GM12878 (cell line): ENCODE measurements around the gene ACSF3. TPM values are rescaled to one million over a fixed set of nuclear protein-coding genes. Genes with fewer than 3 reads are reported as not detected.

Source experiments
- ATAC-seq: fragments of 200-7000 bp; cut with Tn5 transposase; 3 replicates; pipeline ENCODE4 v1.9.1; 2020; ENCODE audit warnings: mild to moderate bottlenecking, moderate library complexity
- BruUV-seq: library from RNA; stranded (reverse); fragments of 400-500 nt; replicated peaks from 2 replicates; lab custom pipeline; 2021; lab: Mats Ljungman, UMichigan
- CTCF ChIA-PET: fragments of 300-600 bp; sonication (Branson Sonifier 250); formaldehyde crosslinking; extraction: SDS; loops from one replicate; lab custom pipeline; 2021; ENCODE audit warnings: inconsistent platforms; lab: Yijun Ruan, JAX
- POLR2A ChIA-PET: fragments of 350-600 bp; formaldehyde crosslinking; extraction: SDS; loops from one replicate; lab custom pipeline; 2021; ENCODE audit warnings: inconsistent platforms; lab: Charles Lee
- RAD21 ChIA-PET: fragments of 300-600 bp; sonication (Branson Sonifier 250); formaldehyde crosslinking; loops from one replicate; lab custom pipeline; 2023; ENCODE audit warnings: antibody characterized with exemption; ENCODE audit not compliant: unreplicated experiment; lab: Charles Lee
- SMC1A ChIA-PET: fragments of 300-600 bp; sonication (Branson Sonifier 250); formaldehyde crosslinking; loops from one replicate; lab custom pipeline; 2023; ENCODE audit not compliant: unreplicated experiment, uncharacterized antibody; lab: Charles Lee
- DNase-seq: peaks from one replicate; pipeline ENCODE4 v3.0.0-alpha.2; 2011; ENCODE audit warnings: low read depth, low spot score
- FAIRE-seq: peaks from 3 replicates; lab custom pipeline; 2011; peaks lifted over from hg19 to GRCh38; lab: Jason Lieb, UNC
- H2AFZ ChIP-seq: 2 replicates; pipeline ENCODE4 v1.6.0; 2011; ENCODE audit warnings: low read depth, low read length, control low read depth; ENCODE audit not compliant: control insufficient read depth
- H3K27ac ChIP-seq: 2 replicates; pipeline ENCODE4 v1.5.1; 2011; ENCODE audit warnings: control low read depth; ENCODE audit not compliant: control insufficient read depth, insufficient read depth
- H3K27me3 ChIP-seq, 2 experiments: replicated peaks in 1 of 2; 2 replicates each; pipeline versions ENCODE4 v1.6.0 to v1.6.1; 2011; ENCODE audit warnings: low read length in 1 of 2; ENCODE audit not compliant: control insufficient read depth in 2 of 2, insufficient read depth in 2 of 2
- H3K36me3 ChIP-seq, 2 experiments: 2 replicates each; pipeline ENCODE4 v1.5.1; 2011; ENCODE audit warnings: low read length in 1 of 2; ENCODE audit not compliant: control insufficient read depth in 2 of 2, insufficient read depth in 2 of 2
- H3K4me1 ChIP-seq: 2 replicates; pipeline ENCODE4 v1.6.1; 2011; ENCODE audit warnings: mild to moderate bottlenecking, low read length, moderate library complexity, mixed read lengths; ENCODE audit not compliant: control insufficient read depth, insufficient read depth
- H3K4me2 ChIP-seq: 2 replicates; pipeline ENCODE4 v1.6.0; 2011; ENCODE audit warnings: control low read depth; ENCODE audit not compliant: control insufficient read depth, insufficient read depth
- H3K4me3 ChIP-seq: fragments of 200-600 bp; sonication (generic); 2 replicates; pipeline ENCODE4 v1.5.1; 2016
- H3K79me2 ChIP-seq: 2 replicates; pipeline ENCODE4 v1.6.0; 2011; ENCODE audit warnings: low read length; ENCODE audit not compliant: control insufficient read depth, insufficient read depth
- H3K9ac ChIP-seq: 2 replicates; pipeline ENCODE4 v1.8.0; 2011; ENCODE audit warnings: low read length, control low read depth, mixed read lengths; ENCODE audit not compliant: control insufficient read depth, insufficient read depth
- H3K9me3 ChIP-seq: replicated peaks from 3 replicates; pipeline ENCODE4 v1.5.1; 2011; ENCODE audit warnings: mild to moderate bottlenecking, low read length; ENCODE audit not compliant: control insufficient read depth, insufficient read depth
- H4K20me1 ChIP-seq: 2 replicates; pipeline ENCODE4 v1.6.0; 2011; ENCODE audit not compliant: control insufficient read depth, insufficient read depth
- ELK1 ChIP-seq: IDR thresholded peaks from 2 replicates; pipeline ENCODE4 v1.6.1; 2012; ENCODE audit warnings: low read depth, low read length, improper control_type of control experiment
- LARP7 ChIP-seq: fragments of 450-650 bp; IDR thresholded peaks from 2 replicates; pipeline ENCODE4 v1.6.1; 2017; ENCODE audit warnings: mild to moderate bottlenecking
- WGBS: methylation state at CpG from one replicate; pipeline ENCODE4 v1.1.6; 2016; ENCODE audit warnings: low lambda C conversion rate; ENCODE audit not compliant: insufficient replicate concordance, insufficient coverage; ENCODE audit errors: missing lambda C conversion rate; 5-methylcytosine and 5-hydroxymethylcytosine counted together
- in situ Hi-C: fragments of 300-500 bp; cut with MboI; formaldehyde crosslinking; loops from 9 replicates; pipeline ENCODE4 v1.14.3; 2018; ENCODE audit warnings: mixed read lengths
- intact Hi-C: fragments of 100-400 bp; cut with micrococcal nuclease; formaldehyde crosslinking; loops from one replicate; pipeline ENCODE4 v1.14.2; 2022; ENCODE audit not compliant: unreplicated experiment
- polyA plus RNA-seq, 11 experiments: library from polyadenylated mRNA; depleted of rRNA in 4 of 11; unstranded in 6 of 11; stranded (reverse) in 5 of 11; fragments of >200 nt; fragmentation: Nextera tagmentation in 4 of 11; fragmentation: Illumina TruSeq in 1 of 11; extraction: Ambion mirVana in 4 of 11; extraction: Trizol in 1 of 11; gene quantifications; 1 replicate in 1 of 11; 2 replicates in 10 of 11; pipeline versions ENCODE4 v1.2.1 to v1.2.3, GENCODE V29; 2011 to 2016; ENCODE audit warnings: inconsistent platforms in 2 of 11, missing spikeins in 2 of 11, low read depth in 1 of 11
- total RNA-seq, 4 experiments: library from RNA; depleted of rRNA in 3 of 4; stranded (reverse); fragments of >200 nt in 3 of 4; fragmentation: Illumina TruSeq in 1 of 4; extraction: Trizol in 1 of 4; gene quantifications; 2 replicates each; pipeline versions ENCODE4 v1.2.1 to v1.2.3, GENCODE V29; 2013 to 2021
- TF ChIP-seq, protein P1 (sequence below): fragments of 150-350 bp; IDR thresholded peaks from 2 replicates; pipeline ENCODE4 v1.6.1; 2014; ENCODE audit warnings: mild to moderate bottlenecking, low read depth, low read length

Gene ACSF3
- total and polyA plus RNA-seq, 10 of the 15 experiments (the other 5 are each of a cell fraction or from before 2014, with no cell fraction given), result 1.0 to 44.4 (median 25.8) TPM

GRCh38 chr16:89159850-89160354 lies 66.2 kb downstream of the ACSF3 start (continued):
- TF ChIP-seq ELK1, result no peak

DNA sequence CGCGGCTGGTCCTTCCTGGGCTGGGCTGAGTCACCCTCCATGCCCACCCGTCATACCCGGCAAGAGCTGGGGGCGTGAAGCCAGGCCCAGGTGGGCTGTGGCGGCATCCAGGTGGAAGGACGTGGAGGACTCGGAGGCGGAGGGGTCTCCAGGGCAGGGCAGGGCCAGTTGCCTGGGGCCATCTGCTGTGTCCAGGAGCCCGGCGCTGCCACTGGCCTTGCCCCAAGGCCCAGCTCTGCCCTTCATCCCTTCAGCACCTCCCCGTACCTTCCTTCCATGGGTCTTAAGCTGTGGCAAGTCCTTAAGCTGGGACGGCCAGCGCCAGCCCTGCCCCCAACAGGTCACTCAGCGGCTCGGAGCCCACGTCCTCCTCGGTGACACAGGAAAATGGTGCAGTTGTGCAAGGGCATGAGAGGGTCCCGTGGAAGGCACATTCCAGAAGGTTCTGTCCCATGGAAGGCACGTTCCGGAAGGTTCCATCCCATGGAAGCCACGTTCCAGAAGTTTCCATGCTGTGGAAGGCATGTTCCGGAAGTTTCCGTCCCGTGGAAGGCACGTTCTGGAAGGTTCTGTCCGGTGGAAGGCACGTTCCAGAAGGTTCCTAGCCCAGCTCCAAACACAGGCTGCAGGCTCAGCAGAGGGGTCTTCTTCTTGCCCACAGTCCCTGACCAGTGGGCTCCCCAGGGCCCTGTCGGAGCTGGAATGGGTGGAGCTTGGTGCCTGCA lies 67.5 kb downstream of the ACSF3 start:
- no peak overlapping the region for H3K9ac ChIP-seq
- H3K79me2 ChIP-seq, result no peaks in the 10 kb centered on the region
- no peaks in the 10 kb centered on the region for H3K27me3 ChIP-seq
- ChIA-PET POLR2A (no interaction called here), SMC1A (no interaction called here), RAD21 (no interaction called here), CTCF (no interaction called here)
- BruUV-seq, result no TSS peak
- H2AFZ ChIP-seq, result no peak overlapping the region
- H3K4me1 ChIP-seq, result no peaks in the 10 kb centered on the region
- H3K27ac ChIP-seq, result no peak overlapping the region
- no peak for FAIRE-seq
- no peak overlapping the region for H3K4me2 ChIP-seq
- 76% methylated on average over 29 of the region's 29 CpGs for WGBS
- no peak for TF ChIP-seq LARP7
- TF ChIP-seq, protein P1, sequence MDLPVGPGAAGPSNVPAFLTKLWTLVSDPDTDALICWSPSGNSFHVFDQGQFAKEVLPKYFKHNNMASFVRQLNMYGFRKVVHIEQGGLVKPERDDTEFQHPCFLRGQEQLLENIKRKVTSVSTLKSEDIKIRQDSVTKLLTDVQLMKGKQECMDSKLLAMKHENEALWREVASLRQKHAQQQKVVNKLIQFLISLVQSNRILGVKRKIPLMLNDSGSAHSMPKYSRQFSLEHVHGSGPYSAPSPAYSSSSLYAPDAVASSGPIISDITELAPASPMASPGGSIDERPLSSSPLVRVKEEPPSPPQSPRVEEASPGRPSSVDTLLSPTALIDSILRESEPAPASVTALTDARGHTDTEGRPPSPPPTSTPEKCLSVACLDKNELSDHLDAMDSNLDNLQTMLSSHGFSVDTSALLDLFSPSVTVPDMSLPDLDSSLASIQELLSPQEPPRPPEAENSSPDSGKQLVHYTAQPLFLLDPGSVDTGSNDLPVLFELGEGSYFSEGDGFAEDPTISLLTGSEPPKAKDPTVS, result peak; percentile 99
- no peaks in the 10 kb centered on the region for H4K20me1 ChIP-seq
- in situ Hi-C loops, result no loop called here
- no peak for DNase-seq
- no peaks in the 10 kb centered on the region; the same call in 2 of the 3 replicates for H3K9me3 ChIP-seq
- intact Hi-C loops, result no loop called here
- H3K4me3 ChIP-seq, result no peak overlapping the region
- no peak for ATAC-seq
- no peaks in the 10 kb centered on the region for H3K36me3 ChIP-seq
